HG02763 (cell line): ENCODE data around the gene FAM229B.

Source experiments
- ATAC-seq: cut with Tn5 transposase; IDR thresholded peaks from one replicate; pipeline ENCODE4 v1.9.1; 2021; ENCODE audit warnings: mild to moderate bottlenecking, moderate library complexity; ENCODE audit not compliant: unreplicated experiment

The FAM229B gene

DNA sequence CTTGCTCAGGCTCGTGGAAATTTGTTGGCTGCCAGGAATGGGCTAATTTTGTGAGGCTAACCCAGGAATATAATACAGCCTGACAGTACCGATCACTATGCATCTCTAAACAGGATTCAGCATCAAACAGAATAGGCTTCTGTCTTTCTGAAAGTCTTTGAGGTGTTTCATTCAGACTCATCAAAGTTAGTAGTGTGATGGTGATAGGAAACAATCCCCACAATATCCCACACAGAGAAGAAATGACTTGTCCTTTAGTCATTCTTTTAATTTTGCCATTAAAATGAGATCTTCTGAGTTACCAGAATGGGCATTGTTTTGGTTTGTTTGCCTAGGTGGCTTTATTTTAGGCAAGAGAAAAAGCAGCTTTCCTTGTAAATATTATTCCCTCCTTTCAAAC is 54.3 kb downstream of the FAM229B start:
- no peak for ATAC-seq

- no peak for ATAC-seq
Measured at GRCh38 chr6:112144145-112144926, 56.9 kb downstream of the FAM229B start.

- ATAC-seq: no peak
Measured at GRCh38 chr6:112145080-112145573, 57.7 kb downstream of the FAM229B start.

GRCh38 chr6:112148103-112148502 is 60.7 kb downstream of the FAM229B start:
- ATAC-seq: no peak

DNA sequence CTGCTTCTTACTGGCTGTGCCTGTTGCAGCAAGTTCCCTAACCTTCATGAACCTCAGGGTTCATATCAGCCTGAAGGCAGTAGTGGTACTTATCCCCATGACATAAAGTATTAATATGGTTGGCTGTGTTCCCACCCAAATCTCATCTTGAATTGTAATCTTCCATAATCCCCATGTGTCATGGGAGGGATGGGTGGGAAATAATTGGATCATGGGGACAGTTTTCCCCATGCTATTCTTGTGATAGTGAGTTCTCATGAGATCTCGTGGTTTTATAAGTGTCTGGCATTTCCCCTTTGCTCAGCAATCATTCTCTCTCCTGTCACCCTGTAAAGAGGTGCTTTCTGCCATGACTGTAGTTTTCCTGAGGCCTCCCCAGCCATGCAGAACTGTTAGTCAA is 61.8 kb downstream of the FAM229B start:
- ATAC-seq: no peak

DNA sequence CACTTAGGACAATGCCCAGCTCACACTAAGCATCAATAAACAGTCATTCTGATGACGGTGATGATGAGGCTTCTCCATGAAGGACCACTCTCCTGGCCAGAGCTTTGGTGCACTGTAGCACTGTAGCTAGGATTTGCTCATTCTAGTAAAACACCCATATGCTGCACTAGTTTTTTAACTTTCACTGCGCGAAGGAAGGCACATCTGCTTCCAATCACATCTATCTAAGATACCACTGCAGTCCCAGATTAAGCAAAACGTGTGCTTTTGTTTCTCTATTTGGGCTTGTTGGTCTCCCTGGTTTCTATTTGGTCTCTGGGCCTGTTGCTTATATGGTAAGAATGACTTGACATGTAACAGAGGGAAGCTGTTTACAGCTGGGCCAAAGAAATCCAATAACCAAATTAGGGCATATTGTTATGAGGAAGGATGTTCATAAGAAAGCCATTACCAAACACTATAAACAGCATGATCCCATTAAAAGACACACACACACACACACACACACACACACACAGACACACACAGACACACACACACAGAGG is 62.4 kb downstream of the FAM229B start:
- no peak for ATAC-seq

DNA sequence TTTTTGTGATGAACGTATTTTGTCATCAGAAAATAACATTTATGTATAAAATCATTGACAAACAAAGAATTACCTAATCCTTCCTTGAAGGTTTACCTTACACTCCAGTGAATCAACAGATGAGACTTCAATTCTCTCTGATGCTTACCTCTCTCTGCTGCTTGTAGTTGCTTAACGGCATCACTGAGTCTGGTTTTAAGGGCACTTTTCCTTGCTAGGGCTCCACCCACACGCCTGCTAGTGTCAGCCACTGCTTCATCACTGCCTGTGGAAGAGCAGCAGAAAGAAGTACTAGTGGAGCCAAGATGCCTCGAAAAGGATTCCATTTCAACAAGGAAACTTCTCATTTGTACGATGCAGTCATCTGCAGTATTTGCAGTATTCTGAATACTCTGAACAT is 63.0 kb downstream of the FAM229B start:
- no peak for ATAC-seq
